IPS-NIHi11 (cell line): ENCODE measurements around the gene ADAM22.
"Not testable (repeated sequence)": the region's sequence is repeated elsewhere in the genome, so short reads cannot be mapped to it uniquely, and the experiment has no call there.

Experiments
- DNase-seq: peaks from one replicate; pipeline ENCODE4 v3.0.0; 2012; ENCODE audit warnings: mixed read lengths, low spot score

The ADAM22 gene

DNA sequence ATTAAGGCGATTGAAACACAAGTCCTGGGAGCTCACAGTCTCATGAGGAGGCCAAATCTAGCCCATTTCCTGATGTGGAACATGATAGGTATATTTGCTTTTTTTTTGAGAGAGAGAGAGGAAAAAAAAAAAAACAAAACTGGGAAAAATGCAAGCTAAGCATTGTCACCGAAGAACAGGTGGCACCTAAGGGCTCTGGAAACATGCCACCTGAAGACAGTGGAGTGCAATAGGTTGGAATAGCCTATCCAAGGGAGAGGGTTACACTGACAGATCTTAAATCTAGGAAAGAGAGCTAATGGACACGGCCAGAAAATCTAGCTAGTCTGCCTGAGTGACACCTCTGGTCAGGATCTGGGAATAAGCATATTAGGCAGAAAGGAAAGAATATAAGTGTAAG is 175.6 kb downstream of the ADAM22 start:
- DNase-seq = no peak

DNA sequence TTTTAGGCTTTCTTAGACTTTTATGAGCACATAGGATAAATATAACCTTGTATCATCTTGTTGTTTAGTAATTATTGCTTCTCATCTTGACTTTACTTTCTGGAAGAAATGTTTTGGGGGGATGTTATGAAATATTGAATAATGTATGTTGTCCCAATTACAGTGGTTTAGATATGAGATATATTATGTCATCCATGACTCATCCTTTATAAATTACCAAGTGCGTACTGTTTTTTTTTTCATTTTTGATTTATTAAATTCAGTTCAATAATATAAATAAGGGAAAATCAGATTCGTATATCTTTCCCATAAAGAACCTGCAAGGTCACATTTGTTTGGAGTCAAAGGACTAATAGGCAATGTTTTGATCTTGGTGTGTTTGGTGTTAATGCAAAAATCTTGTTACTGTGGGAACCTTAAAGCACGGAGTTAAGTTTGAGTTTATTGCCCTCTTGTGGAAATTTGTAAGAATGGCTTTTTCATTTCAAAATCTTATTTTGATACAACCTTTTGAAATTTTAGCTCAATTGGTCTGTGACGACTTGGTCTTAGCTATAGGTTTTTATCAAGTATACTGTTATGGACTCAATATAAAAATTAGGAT is 177.2 kb downstream of the ADAM22 start:
- DNase-seq = peak; percentile 35

DNA sequence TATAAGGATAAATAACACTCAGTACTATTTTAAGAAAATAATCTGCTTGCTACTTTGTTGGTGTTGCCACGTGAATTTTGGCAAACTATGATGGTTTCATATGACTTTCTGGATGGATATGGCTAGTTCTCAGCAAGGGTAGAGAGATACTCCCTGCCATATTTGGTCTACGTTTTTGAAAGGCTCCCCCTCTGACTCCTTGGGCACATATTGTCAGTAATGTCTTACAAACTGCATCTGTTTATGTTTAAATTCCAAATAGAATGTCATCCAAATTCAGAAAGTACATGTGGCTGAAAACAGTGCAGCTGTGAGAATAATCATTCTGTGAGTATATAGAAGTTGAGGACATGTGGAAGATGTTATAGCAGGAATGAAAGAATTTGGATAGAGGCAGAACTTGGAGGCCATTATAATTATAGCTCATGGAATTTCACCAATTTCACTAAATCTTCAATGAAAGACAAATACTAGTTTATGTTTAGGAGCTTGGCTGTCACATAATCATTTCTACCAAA is 178.0 kb downstream of the ADAM22 start:
- no peak for DNase-seq

DNA sequence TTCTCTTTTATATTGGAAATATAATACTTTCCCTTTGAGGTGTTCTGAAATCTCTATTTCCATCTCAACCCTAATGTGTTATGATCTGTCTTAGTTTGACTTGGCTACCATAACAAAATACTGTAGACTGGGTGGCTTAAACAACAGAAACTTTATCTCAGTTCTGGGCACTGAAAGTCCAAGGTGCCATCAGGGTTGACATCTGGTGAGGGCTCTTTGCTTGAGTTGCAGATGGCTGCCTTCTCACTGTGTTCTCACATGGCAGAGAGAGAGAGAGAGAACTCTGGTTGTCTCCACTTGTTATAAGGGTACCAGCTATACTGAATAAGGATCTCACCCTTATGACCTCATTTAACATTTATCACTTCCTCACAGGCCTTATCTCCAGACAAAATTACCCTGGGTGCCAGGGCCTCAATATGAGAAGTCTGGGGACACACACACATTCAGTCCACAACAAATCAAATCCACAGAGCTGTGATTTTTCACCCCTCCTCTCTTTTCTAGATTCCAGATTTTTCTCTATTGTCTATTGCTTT is 181.3 kb downstream of the ADAM22 start:
- DNase-seq = no peak

DNA sequence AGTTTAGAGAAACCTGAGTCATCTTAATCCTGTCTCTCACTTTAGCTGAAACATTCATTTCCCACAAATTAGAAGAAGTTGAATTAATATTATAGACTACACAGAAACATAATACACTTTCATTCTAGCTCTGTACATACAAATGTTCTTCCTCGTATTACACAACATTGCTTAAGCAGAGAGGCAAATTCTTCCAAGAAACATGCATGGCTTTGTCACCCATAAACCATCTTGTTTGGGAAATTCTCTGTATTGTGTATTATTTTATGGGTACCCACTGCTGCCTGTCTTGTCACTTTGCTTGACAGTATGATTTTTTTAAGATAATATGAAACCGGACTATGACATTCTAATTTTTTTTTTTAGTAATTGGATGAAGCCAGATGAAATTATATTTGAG is 181.8 kb downstream of the ADAM22 start:
- DNase-seq = no peak

DNA sequence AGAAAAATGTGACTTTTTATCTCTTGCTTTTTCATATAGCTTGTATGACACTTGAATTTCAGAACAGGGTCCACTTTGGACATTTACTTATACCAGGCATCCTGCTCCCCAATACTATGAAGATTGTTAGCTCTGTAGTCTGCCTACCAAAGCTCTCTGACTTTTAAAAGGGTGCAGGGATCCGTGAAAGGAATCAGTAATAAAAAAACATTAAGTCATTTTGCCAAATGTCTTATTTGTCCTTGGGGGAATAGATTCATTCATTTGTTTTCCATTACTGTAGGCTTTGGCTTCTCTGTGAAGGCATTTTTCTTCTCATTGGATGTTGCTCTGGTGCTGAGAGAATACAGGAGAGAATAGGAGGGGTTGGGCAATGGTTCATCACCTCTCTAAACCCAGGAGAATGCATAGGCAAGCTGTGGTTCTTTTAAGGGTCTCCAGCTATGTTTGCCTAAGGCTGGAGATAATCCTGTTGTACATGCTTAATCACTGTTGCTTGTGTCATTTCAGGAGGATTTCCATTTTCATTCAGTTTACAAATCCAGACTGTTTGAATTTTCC is 182.3 kb downstream of the ADAM22 start:
- DNase-seq = no peak

DNA sequence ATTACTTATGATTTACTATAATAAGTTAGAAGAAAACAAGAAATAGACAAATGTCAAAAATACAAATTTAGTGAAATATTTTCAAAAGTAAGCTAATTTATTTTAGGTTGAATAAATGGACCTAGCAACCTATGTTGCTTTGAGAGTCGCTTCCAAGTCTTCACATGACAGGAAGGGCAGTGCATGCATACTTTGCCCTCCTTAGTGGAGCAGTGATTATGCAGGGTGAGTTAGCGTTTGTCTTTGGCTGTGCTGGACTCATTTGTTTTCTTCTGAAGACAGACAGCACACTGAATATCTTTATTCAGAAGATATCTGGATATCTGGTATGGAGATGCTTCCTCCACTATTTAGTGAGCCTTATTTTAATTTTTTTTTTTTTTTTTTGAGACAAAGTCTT is 183.3 kb downstream of the ADAM22 start:
- DNase-seq = no peak

DNA sequence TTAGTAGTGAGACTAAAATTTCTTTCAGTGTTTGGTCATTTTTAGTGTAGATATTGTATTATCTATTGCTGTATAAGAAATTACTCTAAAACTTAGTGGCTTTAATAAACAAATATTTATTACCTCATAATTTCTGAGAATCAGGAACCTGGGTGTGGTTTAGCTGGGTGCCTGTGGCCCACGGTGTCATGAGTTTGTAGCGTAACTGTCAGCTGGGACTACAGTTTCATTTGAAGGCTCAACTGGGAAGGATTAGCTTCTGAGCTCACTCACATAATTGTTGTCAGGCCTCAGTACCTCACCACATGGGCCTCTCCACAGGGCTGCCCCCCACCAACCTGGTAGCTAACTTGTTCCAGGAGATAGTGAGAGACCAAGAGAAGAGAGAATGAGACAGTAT is 187.3 kb downstream of the ADAM22 start:
- DNase-seq = no peak

DNA sequence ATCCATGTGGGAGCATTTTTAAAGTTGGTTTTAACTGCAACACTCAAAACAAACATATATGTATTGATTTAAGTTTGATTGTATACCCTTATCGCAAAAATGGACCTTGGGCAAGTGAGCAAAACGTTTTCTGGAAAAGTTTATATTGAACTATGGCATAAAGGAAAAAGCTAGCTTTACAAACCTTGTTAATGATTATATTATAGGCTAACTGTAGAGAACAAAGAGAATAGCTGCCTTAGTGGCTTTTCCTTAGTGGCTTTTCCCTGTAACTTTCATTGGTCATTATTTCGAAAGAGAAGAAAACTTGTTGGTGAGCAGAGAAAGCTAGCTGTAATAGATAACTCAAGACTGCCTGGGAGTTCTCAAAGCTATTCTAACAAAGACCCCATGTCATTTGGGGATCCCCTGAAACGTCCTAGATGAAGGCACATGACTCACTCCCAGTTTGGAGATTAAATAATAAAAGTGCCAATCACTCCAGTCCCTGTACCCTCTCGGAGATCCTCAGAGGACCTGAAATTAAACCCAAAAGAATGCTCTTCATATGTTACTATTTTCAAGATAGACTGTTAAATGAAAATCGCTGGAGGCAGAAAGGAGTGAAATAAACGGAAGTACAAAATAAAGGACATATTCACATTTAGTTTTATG is 193.7 kb downstream of the ADAM22 start:
- DNase-seq = no peak

DNA sequence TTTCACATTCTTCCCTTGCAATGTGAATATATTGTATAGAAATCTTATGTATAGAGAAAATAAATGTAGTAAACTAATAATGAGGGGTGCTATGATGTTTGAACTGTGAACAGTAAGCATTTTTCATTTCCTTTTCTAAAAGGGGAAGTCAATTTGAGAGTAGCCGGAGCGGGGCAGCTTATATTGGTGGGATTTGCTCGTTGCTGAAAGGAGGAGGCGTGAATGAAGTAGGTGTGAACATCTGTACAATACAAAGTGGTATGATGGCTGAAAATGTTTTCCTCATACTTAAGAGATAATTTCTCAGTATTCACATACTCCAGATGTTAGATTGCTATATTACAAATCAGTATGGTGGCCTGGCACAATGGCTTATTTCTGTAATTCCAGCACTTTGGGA is 198.7 kb downstream of the ADAM22 start:
- no peak for DNase-seq

DNA sequence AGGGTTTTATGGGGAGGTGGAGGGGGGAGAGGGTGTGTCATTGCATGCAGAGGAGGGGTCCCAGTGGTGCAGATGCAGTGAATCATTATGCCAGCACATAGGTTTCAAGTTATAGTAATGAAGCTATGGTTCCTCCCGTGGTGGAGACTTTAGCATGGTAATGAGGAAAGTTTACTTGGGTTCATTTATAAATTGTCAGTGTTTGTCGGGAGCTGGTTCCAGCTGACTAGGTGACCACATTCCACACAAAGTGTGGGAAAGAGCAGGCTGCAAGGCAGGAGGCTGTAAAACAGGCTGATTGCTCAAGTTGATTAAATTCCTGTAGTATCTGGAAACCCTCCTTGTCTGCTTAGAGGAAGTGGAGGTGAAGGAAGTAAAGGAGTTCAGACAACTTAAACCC is 206.9 kb downstream of the ADAM22 start:
- peak; percentile 25 for DNase-seq

DNA sequence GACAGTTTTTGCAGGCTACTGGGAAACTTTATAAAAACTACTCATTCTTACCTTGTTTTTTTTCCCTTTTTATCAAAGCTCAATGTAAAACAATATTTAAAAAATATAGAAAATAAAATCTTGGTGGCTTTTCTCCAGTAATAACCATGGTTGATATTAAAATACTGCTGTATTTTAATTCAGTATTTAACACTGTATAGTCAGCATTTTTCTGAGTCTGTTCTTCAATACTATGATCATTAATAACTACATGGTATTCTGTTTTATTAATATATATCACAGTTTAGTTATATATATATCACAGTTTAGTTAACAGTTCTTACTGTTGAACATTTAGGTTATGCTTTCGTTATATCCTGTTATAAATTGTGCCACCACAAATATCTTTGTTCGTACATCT is 207.4 kb downstream of the ADAM22 start:
- DNase-seq = no peak

DNA sequence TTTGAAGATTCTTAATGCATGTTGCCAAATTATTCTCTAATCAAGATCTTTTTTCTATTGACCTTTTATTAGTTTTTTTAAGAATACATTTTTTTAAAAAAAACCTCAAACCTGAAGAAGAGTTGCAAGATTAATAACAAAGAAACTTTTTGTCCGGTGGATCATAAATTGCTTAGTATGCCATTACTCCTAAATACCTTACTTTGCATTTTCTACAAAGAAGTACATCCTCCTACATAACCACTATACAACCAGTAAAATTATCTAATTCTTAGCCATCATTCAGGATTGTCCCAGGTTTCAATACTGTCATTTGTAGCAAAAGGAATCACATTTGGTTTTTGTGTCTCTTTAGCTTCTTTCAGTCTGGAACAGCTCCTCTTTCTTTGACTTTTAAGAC is 207.9 kb downstream of the ADAM22 start:
- DNase-seq = no peak

DNA sequence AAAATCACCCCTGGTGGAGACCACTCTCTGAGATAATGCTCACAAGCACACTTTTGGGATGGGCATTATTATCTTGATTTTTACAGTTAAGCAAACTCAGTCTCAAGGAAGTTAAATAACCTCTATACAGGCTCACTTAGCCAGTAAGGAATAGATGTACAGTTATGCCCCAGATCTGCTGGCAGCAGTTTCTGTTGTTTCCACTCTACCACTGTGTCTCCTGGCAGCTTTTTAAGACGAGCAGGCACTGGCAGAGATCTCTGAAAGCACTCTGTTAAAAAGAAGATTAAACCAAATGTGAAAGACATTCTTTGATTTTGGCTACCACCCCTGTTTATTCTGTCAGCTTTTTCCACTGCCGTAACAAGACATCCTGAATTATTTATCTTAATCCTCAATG is 212.6 kb downstream of the ADAM22 start:
- DNase-seq = no peak

DNA sequence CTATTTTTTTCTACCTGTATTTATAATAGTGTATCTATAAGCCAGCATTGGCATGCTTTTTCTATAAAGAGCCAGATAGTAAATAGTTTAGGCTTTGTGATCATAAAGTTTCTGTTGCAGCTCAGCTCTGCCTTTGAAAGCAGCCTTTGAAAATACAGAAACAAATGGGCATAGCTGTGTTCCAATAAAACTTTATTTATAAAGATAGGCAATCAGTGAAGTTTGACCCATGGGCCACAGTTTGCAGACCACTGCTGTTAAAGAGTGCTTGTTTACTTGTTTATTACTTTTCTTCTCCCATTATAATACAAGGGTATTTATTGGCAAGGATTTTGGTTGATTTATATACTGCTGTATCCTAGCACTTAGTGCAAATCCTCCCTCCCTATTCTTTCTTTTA is 213.3 kb downstream of the ADAM22 start:
- no peak for DNase-seq

DNA sequence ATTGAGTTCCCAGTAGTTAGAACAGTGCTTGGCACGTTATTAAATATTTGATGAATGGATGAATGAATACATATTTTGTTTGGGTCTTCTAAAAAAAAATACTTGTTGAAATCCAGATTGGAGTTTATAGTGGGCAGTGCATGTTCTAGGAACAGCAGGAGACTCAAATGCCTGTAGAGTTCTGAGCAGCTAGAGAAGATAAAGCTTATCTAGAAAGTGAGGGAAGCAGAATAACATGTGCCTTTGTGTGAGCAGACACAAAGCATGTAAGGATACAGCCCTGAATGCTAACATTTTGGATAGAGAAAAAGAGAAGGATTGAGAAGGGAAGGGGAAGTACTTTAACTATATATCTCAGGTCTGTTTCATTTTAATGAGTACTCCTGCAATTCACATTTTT is 213.9 kb downstream of the ADAM22 start:
- no peak for DNase-seq

DNA sequence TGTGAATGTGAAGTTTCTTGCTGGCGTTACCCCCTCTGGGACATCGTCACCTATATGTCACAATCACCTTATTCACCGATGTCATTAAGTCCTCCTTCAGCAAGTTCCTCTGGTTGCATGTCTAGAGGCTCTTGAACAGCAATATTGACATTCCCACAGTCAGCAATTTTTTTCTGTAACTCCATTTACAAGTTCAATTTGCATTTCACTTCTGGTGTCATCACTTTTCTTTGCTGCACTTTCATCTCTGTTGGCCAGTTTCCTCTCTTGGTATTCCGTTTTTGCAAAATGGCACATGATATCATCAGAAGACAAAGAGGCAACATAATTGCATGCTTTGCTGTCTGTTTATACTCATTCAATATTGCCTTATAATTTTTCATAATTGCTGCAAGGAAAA is 216.0 kb downstream of the ADAM22 start:
- DNase-seq = no peak

DNA sequence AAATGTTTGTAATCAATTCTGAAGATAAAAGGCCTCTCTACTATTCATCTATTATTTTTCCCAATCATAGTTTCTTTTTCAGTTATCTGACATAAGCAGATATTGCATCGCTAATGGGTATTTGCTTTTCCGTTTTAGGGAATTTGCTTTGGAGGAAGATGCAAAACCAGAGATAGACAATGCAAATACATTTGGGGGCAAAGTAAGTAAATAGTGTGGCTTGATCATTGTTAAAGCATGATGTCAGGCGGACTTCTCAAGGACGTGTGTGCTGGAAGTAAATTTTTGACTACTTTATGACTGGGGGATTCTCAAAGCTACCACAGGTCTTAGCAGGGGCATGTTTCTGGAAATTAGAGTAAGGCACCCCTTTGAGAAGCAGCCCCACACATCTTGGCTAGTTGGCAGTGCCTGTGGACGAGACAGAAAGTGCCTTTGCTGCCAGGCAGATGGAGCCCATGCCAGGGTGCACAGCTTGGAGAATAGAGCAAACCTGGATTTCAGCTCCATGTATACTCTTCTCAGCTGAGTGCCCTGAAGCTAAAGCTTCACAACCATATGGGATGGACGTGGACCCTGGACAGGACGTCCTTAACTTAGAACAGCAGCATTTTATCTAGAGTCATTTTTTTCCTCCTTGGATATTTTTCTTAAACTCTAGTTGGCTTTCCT is 217.2 kb downstream of the ADAM22 start:
- DNase-seq = no peak

DNA sequence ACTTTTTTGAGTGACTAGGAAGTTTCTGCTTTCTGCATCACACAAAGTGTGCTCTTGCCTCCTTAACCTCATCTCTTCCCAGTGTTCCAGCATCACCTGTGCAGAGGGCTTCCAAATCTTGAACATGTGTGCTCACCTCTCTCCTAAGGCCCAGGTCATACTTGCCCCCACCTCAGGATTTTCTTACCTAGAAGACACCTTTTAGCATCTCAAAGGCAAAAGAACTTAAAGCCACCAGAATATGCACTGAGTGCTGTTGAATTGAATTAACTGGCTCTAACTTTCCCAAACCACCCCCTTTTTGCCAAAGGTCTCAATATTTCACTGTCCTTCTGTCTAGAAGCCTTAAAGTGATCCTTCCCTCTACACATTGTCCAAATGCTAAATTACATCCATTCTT is 219.3 kb downstream of the ADAM22 start:
- DNase-seq = no peak

DNA sequence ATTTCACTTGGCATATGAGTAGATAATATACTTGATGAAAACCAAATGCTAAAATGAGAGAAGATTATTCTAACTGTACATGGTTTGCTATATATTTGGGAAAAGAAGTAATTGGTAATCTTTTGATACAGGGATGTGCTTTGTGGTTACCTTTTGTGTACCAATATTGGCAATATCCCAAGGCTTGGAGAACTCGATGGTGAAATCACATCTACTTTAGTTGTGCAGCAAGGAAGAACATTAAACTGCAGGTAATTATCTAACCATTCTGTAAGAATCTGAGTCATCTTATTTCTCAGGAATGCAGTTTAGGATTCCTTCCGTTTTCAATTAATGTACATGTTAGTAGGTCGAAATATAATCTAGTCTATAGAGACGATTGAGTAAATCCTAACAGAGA is 221.7 kb downstream of the ADAM22 start:
- DNase-seq = no peak

DNA sequence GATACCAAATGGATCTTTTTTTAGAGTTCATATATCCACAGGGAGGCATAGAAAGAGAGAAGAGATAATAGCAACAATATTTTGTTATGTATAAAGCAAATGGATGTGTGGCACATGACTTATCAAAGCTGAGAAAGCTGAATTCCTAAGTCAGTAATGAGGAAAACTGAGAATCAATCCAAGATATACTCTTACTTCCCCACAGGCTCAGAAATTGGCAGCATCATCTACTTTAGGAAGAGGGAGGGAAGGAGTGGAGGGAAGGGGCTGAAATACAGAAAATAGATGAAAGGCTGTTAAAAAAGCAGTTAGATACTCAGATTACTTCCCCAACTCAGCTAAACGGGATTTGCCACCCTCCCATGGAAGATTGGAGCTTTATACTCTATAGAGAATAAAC is 222.3 kb downstream of the ADAM22 start:
- DNase-seq = no peak

DNA sequence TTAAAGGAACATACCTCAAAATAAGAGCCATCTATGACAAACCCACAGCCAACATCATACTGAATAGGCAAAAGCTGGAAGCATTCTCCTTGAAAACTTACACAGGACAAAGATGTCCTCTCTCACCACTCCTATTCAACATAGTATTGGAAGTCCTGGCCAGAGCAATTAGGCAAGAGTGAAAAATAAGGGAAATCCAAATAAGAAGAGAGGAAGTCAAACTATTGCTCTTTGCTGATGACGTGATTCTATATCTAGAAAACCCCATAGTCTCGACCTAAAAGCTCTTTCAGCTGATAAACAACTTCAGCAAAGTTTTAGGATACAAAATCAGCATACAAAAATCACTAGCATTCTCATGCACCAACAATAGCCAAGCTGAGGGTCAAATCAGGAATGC is 225.7 kb downstream of the ADAM22 start:
- not testable (repeated sequence) for DNase-seq

DNA sequence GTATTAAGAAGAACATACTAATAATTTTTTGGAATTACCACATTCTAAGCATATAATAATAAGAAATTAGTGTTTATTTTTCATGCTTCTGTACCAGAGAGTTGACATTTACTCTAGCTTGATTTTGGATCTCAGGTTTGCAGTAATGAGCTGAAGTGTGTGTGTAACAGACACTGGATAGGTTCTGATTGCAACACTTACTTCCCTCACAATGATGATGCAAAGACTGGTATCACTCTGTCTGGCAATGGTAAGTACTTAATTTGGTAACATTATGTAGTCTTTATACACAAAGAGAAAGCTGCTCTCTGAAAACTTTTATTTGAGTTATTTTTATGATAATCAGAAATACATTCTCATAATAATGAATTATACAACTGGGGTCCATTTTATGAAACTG is 231.6 kb downstream of the ADAM22 start:
- DNase-seq = no peak
